Spleen (tissue), 7 donors: Measurements from ENCODE around the gene ZNF581.
A peak's percentile ranks its signal among the peaks of the same experiment; 100 is the strongest.

ENCODE experiments used
- POLR2AphosphoS5 ChIP-seq, 3 donors: sonication (generic); formaldehyde crosslinking; IDR thresholded peaks; one replicate each; pipeline ENCODE4 v1.5.1; 2017; ENCODE audit warnings: antibody characterized with exemption in 3 of 3
- TF ChIP-seq, protein P1 (sequence below), 11 experiments: fragments of 200-600 bp in 7 of 11; fragments of 450-650 bp in 4 of 11; sonication (generic) in 4 of 11; IDR thresholded peaks in 8 of 11; conservative IDR thresholded peaks in 3 of 11; 1 replicate in 7 of 11; 2 replicates in 4 of 11; pipeline versions ENCODE4 v1.4.0 to v1.8.0; 2016 to 2021; ENCODE audit warnings: antibody characterized with exemption in 11 of 11, inconsistent platforms in 4 of 11, mild to moderate bottlenecking in 1 of 11
- donor health status: DM: no; HTN: no; CAD: no; lungs with moderate emphysema.
- donor health status: DM: no; HTN: no; CAD: no.
- donor health status: DM: no; HTN: no; CAD: no.

DNA sequence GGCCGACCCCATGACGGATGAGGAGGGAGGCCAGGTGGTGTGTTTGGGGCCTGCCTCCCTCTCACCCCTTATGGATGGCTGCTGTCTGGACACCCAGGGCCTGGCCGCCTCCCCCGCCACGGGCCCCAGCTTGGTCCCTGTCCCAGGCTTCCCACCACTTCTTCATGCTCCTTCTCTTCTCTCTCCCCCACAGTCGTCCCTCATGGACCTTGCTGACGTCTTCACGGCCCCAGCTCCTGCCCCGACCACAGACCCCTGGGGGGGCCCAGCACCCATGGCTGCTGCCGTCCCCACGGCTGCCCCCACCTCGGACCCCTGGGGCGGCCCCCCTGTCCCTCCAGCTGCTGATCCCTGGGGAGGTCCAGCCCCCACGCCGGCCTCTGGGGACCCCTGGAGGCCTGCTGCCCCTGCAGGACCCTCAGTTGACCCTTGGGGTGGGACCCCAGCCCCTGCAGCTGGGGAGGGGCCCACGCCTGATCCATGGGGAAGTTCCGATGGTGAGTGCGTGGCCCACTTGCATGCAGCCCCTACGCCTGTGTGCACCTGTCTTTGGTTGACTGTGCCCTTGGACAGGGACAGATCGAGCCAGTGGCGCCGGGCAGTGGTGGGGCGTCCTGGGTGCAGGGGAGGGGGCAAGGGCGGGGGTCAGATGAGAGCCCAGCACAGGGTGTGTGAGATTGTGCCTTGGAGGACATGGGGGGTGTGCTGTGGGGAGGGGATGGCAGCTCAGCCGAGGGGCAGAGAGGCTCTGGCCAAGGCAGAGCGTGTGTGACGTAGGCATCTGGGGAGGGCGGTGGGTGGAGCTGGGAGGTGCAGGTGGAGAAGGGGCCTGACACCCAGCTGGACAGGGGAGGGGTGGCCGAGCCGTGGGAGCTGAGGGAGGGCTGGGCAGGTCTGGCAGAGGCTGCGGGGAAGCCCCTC is 48.4 kb downstream of the ZNF581 start:
- TF ChIP-seq, protein P1, sequence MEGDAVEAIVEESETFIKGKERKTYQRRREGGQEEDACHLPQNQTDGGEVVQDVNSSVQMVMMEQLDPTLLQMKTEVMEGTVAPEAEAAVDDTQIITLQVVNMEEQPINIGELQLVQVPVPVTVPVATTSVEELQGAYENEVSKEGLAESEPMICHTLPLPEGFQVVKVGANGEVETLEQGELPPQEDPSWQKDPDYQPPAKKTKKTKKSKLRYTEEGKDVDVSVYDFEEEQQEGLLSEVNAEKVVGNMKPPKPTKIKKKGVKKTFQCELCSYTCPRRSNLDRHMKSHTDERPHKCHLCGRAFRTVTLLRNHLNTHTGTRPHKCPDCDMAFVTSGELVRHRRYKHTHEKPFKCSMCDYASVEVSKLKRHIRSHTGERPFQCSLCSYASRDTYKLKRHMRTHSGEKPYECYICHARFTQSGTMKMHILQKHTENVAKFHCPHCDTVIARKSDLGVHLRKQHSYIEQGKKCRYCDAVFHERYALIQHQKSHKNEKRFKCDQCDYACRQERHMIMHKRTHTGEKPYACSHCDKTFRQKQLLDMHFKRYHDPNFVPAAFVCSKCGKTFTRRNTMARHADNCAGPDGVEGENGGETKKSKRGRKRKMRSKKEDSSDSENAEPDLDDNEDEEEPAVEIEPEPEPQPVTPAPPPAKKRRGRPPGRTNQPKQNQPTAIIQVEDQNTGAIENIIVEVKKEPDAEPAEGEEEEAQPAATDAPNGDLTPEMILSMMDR (IDR thresholded peaks at IDR 0.05 in 8 of 11, conservative IDR thresholded peaks at IDR 0.05 in 3 of 11) = no peak
- peak in 1 of 3 donors; percentile 50 for TF ChIP-seq POLR2AphosphoS5 (IDR thresholded peaks at IDR 0.05)
